Neuronal stem cell (in vitro differentiated cells): ENCODE data around the gene DHX57.

Experiments used
- DNase-seq: peaks from one replicate; pipeline ENCODE4 v3.0.0-alpha.2; 2013; ENCODE audit warnings: low spot score
- H2AFZ ChIP-seq: one replicate; pipeline ENCODE4 v1.6.1; 2013; ENCODE audit warnings: mild to moderate bottlenecking, low read length, inconsistent platforms
- H2AK5ac ChIP-seq: 2 replicates; pipeline ENCODE4 v1.6.1; 2013; ENCODE audit warnings: low read depth, mild to moderate bottlenecking, inconsistent platforms, low read length, moderate library complexity, mixed read lengths
- H2BK120ac ChIP-seq: 2 replicates; pipeline ENCODE4 v1.6.1; 2013; ENCODE audit warnings: low read depth, mild to moderate bottlenecking, inconsistent platforms, low read length, moderate library complexity, mixed read lengths
- H2BK12ac ChIP-seq: one replicate; pipeline ENCODE4 v1.6.1; 2013; ENCODE audit warnings: low read length, inconsistent platforms
- H2BK15ac ChIP-seq: 2 replicates; pipeline ENCODE4 v1.6.1; 2013; ENCODE audit warnings: mild to moderate bottlenecking, low read length, inconsistent platforms, mixed read lengths
- H2BK5ac ChIP-seq: one replicate; pipeline ENCODE4 v1.6.1; 2013; ENCODE audit warnings: inconsistent platforms, mild to moderate bottlenecking, low read length, moderate library complexity
- H3K14ac ChIP-seq: one replicate; pipeline ENCODE4 v1.6.1; 2013; ENCODE audit warnings: low read length, inconsistent platforms
- H3K18ac ChIP-seq: 2 replicates; pipeline ENCODE4 v1.6.1; 2013; ENCODE audit warnings: low read length, inconsistent platforms
- H3K23ac ChIP-seq: 2 replicates; pipeline ENCODE4 v1.6.1; 2013; ENCODE audit warnings: low read depth, mild to moderate bottlenecking, mixed read lengths, low read length, inconsistent platforms; ENCODE audit not compliant: poor library complexity
- H3K27ac ChIP-seq: replicated peaks from 3 replicates; pipeline ENCODE4 v1.5.1; 2013; ENCODE audit warnings: low read length, inconsistent platforms
- H3K27me3 ChIP-seq, 3 experiments: 2 replicates each; pipeline ENCODE4 v1.6.1; 2013; ENCODE audit warnings: low read length in 3 of 3, mild to moderate bottlenecking in 2 of 3, inconsistent platforms in 1 of 3, low read depth in 1 of 3, mixed read lengths in 1 of 3, moderate library complexity in 1 of 3; ENCODE audit not compliant: control insufficient read depth in 3 of 3, insufficient read depth in 3 of 3
- H3K36me3 ChIP-seq, 2 donors: replicated peaks in 1 of 2; 2 replicates each; pipeline ENCODE4 v1.6.1; 2013; ENCODE audit warnings: low read length in 2 of 2; ENCODE audit not compliant: control insufficient read depth in 2 of 2, insufficient read depth in 2 of 2
- H3K4ac ChIP-seq: 2 replicates; pipeline ENCODE4 v1.6.1; 2013; ENCODE audit warnings: inconsistent platforms, mild to moderate bottlenecking, low read length, moderate library complexity
- H3K4me1 ChIP-seq, 2 donors: 1 replicate in 1 of 2; 2 replicates in 1 of 2; pipeline ENCODE4 v1.6.1; 2013; ENCODE audit warnings: low read length in 2 of 2, low read depth in 1 of 2; ENCODE audit not compliant: control insufficient read depth in 2 of 2, insufficient read depth in 1 of 2
- H3K4me2 ChIP-seq: one replicate; pipeline ENCODE4 v1.6.1; 2013; ENCODE audit warnings: mild to moderate bottlenecking, low read length, inconsistent platforms; ENCODE audit not compliant: insufficient read depth, poor library complexity, severe bottlenecking
- H3K4me3 ChIP-seq, 2 donors: 2 replicates each; pipeline ENCODE4 v1.5.1; 2013; ENCODE audit warnings: low read length in 2 of 2, mild to moderate bottlenecking in 2 of 2, inconsistent platforms in 1 of 2, moderate library complexity in 1 of 2
- H3K79me1 ChIP-seq: one replicate; pipeline ENCODE4 v1.6.1; 2013; ENCODE audit warnings: low read depth, mild to moderate bottlenecking, inconsistent platforms, low read length, moderate library complexity
- H3K9ac ChIP-seq: one replicate; pipeline ENCODE4 v1.6.1; 2013; ENCODE audit warnings: mild to moderate bottlenecking, low read depth, low read length, inconsistent platforms; ENCODE audit not compliant: poor library complexity
- H3K9me3 ChIP-seq, 2 donors: replicated peaks in 1 of 2; 2 replicates each; pipeline versions ENCODE3 to v1.6.1; 2013; ENCODE audit warnings: low read length in 2 of 2, mild to moderate bottlenecking in 2 of 2, inconsistent platforms in 1 of 2, low read depth in 1 of 2, mixed read lengths in 1 of 2, moderate library complexity in 1 of 2; ENCODE audit not compliant: control insufficient read depth in 2 of 2, insufficient read depth in 1 of 2
- H4K8ac ChIP-seq: one replicate; pipeline ENCODE4 v1.6.1; 2013; ENCODE audit warnings: low read depth, mild to moderate bottlenecking, inconsistent platforms, low read length, moderate library complexity
- H4K91ac ChIP-seq: one replicate; pipeline ENCODE4 v1.6.1; 2013; ENCODE audit warnings: low read length, low read depth, mild to moderate bottlenecking, inconsistent platforms; ENCODE audit not compliant: poor library complexity
- WGBS, 2 donors: extraction: QIAGEN DNeasy Blood & Tissue Kit; methylation state at CpG; one replicate each; pipeline ENCODE4 v1.1.7; 2013; ENCODE audit warnings: missing lambda C conversion rate in 2 of 2, mixed read lengths in 1 of 2; ENCODE audit not compliant: insufficient read length in 2 of 2, insufficient replicate concordance in 1 of 2; ENCODE audit errors: extremely low coverage in 2 of 2; 5-methylcytosine and 5-hydroxymethylcytosine counted together

The DHX57 gene

DNA sequence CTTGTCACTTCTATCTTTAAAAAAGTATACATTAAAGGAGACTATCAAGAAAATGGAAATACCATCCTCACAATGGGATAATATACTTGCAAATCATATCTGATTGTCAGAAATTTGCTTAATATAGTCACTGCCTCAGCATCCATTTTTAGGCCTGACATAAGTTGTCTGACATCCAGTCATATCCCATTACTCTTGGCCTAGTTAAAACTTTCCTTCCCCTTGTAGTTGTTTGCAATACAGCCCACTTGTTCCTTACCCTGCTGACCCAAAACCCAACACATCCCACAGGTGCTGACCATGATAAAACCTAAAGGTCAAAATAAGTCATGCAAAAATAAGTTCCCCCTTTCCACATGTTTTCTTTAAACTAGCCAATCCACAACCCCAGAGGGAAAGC lies 10.3 kb upstream of the DHX57 start:
- Histone ChIP-seq H3K36me3 (peaks cover 0 to 3% of the 10 kb centered on the region in 2 donors), H3K4me1 (no peaks in the 10 kb centered on the region), H3K14ac (no peak overlapping the region), H3K18ac (no peak overlapping the region), H3K4ac (no peak overlapping the region), H3K23ac (no peak overlapping the region), H4K91ac (no peak overlapping the region), H2BK15ac (no peak overlapping the region), H3K27ac (no peak overlapping the region), H3K9me3 (no peaks in the 10 kb centered on the region), H3K4me3 (no peak overlapping the region), H2BK120ac (no peak overlapping the region), H3K9ac (no peak overlapping the region), H3K27me3 (no peaks in the 10 kb centered on the region), H3K4me2 (no peak overlapping the region), H3K79me1 (no peaks in the 10 kb centered on the region), H2AK5ac (no peak overlapping the region), H2BK5ac (no peak overlapping the region), H2BK12ac (no peak overlapping the region), H2AFZ (no peak overlapping the region), H4K8ac (no peak overlapping the region)
- no peak for DNase-seq

DNA sequence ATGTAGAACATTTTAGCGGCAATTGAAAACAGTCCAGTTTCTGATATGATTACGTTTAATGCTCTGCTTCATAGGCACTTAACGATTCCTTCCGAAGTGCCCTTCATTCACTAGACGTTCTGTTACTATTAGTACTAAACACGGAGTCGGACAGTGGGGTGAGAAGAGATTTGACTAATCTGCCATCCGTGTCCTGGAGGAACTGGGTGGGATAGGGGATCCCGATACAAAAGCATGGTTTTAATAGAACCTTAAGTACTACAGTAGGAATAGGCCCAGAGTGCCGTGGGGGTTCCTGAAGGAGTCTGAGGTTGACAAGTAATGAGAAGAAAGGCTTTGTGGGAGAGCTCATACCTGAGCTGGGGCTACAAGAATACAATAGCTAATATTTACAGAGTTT lies 673 bp upstream of the DHX57 start:
- Histone ChIP-seq H2BK5ac (peak overlapping the region; percentile 55), H3K79me1 (peaks cover 5% of the 10 kb centered on the region)
- WGBS, 2 donors: no CpG with 5 or more reads among the region's 10 CpGs

DNA sequence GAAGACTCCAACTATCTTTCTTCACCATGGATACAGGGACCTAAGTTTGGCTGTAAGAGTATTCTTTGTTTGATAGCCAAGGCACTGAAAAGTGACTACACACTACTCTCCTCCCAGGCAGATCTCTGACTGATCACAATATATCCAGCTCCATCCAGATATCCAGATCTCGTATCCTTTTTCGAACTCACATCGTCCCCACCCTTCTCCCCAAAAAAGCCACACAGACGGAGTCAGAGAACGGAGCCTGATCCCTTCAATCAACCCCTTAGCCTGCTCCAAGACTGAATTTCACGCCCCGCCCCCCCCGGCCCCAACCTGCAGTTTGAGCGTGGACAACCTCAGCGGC lies 533 bp downstream of the DHX57 start:
- Histone ChIP-seq H2BK12ac (no peak overlapping the region), H3K4ac (no peak overlapping the region), H3K79me1 (peaks cover 5% of the 10 kb centered on the region), H3K9ac (peak overlapping the region; percentile 99), H3K4me1 (peaks cover 0 to 4% of the 10 kb centered on the region in 2 donors), H3K4me3 (peak overlapping the region; percentile 96 to 98), H2AFZ (peak overlapping the region; percentile 98), H3K36me3 (no peaks in the 10 kb centered on the region), H2BK5ac (peak overlapping the region; percentile 55), H3K27me3 (no peaks in the 10 kb centered on the region), H3K18ac (peak overlapping the region; percentile 96), H2BK15ac (peak overlapping the region; percentile 82), H3K9me3 (peaks cover 0 to 11% of the 10 kb centered on the region in 2 donors), H4K91ac (no peak overlapping the region), H3K14ac (peak overlapping the region; percentile 78), H4K8ac (peak overlapping the region; percentile 87), H3K27ac (no peak overlapping the region), H2BK120ac (no peak overlapping the region), H3K4me2 (peak overlapping the region; percentile 95), H2AK5ac (peak overlapping the region; percentile 19), H3K23ac (peak overlapping the region; percentile 94)
- no CpG with 5 or more reads among the region's 10 CpGs for WGBS, 2 donors
- DNase-seq: no peak

More for the DNA sequence above, 673 bp upstream of the DHX57 start:
- H2BK15ac ChIP-seq: no peak overlapping the region
- no peak overlapping the region for H3K18ac ChIP-seq
- H3K9ac ChIP-seq: no peak overlapping the region
- H4K91ac ChIP-seq: no peak overlapping the region
- peaks cover 0 to 8% of the 10 kb centered on the region in 2 donors for H3K9me3 ChIP-seq
- no peak overlapping the region for H4K8ac ChIP-seq
- H3K4me1 ChIP-seq: peaks cover 0 to 4% of the 10 kb centered on the region in 2 donors
- no peak overlapping the region for H2BK12ac ChIP-seq
- no peaks in the 10 kb centered on the region for H3K27me3 ChIP-seq
- no peak overlapping the region for H2AK5ac ChIP-seq
- H2BK120ac ChIP-seq: no peak overlapping the region
- peaks cover 0 to 8% of the 10 kb centered on the region in 2 donors for H3K36me3 ChIP-seq
- peak overlapping the region; percentile 95 for H3K4me2 ChIP-seq
- peak overlapping the region; percentile 98 for H2AFZ ChIP-seq
- peak overlapping the region; percentile 96 to 98 for H3K4me3 ChIP-seq
- H3K27ac ChIP-seq: no peak overlapping the region
- H3K23ac ChIP-seq: no peak overlapping the region
- no peak overlapping the region for H3K14ac ChIP-seq
- no peak for DNase-seq
- no peak overlapping the region for H3K4ac ChIP-seq

DNA sequence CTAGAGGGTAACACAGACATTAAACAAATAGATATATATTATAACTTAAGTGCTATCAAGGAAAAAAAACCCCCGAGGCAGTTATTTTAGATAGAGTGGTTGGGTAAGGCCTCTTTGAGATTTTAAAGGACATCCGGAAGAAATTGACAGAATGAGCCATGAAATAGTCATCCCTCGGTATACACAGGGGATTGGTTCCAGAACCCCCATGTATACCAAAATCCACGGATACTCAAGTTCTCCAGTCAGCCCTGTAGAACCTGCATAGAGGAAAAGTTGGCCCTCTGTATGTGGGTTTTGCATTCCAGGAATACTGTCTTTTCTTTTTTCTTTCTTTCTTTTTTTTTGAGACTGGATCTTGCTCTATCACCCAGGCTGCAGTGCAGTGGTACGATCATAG lies 2.0 kb downstream of the DHX57 start:
- Histone ChIP-seq H2AK5ac (no peak overlapping the region), H3K9me3 (peaks cover 0 to 19% of the 10 kb centered on the region in 2 donors)
- no CpG with 5 or more reads among the region's 5 CpGs for WGBS, 2 donors

More for the DNA sequence above, 2.0 kb downstream of the DHX57 start:
- no peak overlapping the region for H4K91ac ChIP-seq
- peaks cover 0 to 4% of the 10 kb centered on the region in 2 donors for H3K4me1 ChIP-seq
- H3K4me2 ChIP-seq: no peak overlapping the region
- H3K23ac ChIP-seq: no peak overlapping the region
- no peak overlapping the region for H4K8ac ChIP-seq
- peaks cover 5% of the 10 kb centered on the region for H3K79me1 ChIP-seq
- H2BK15ac ChIP-seq: no peak overlapping the region
- H3K18ac ChIP-seq: no peak overlapping the region
- H3K14ac ChIP-seq: no peak overlapping the region
- peak overlapping the region in 1 of 2 donors; percentile 13 for H3K4me3 ChIP-seq
- no peak overlapping the region for H3K27ac ChIP-seq
- H3K9ac ChIP-seq: no peak overlapping the region
- H3K36me3 ChIP-seq: no peaks in the 10 kb centered on the region
- DNase-seq: no peak
- H2AFZ ChIP-seq: no peak overlapping the region
- H3K27me3 ChIP-seq: no peaks in the 10 kb centered on the region
- H2BK120ac ChIP-seq: no peak overlapping the region
- H2BK5ac ChIP-seq: no peak overlapping the region
- no peak overlapping the region for H2BK12ac ChIP-seq
- no peak overlapping the region for H3K4ac ChIP-seq
